ENCODE data around the gene KCTD13. TPM values are rescaled to one million over a fixed set of nuclear protein-coding genes. Genes with fewer than 3 reads are reported as not detected.
"Not testable (repeated sequence)": the region's sequence is repeated elsewhere in the genome, so short reads cannot be mapped to it uniquely, and the experiment has no call there.

Gene KCTD13
- total RNA-seq, result 7.7 and 15.7 TPM in 2 replicates

GRCh38 chr16:29925781-29926710 lies at the start of gene KCTD13:
Gene KCTD13, minus strand, starts transcription at chr16:29926226. Its CDS starts 193 bp downstream, at chr16:29926033.
- peak; percentile 87 for DNase-seq

DNA sequence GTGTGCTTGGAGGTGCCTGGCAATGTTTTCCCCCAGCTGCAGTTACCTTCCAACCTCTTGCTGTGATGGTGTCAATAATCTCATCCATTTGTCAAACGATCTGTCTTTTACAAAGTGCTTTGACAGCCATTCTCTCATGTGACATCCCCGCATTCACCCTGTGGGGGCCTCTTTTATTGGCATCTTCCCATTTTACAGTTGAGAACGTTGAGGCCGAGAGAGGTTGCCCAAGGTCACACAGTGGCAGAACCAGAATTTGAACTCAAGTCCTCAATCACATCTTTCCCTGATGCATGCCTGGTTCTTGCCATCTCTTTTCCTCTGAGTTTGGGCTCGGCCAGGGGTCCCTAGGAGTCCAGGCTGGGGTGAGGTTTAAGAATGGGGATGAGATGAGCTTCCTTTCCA lies 49.1 kb upstream of the KCTD13 start:
- DNase-seq, result no peak

DNA sequence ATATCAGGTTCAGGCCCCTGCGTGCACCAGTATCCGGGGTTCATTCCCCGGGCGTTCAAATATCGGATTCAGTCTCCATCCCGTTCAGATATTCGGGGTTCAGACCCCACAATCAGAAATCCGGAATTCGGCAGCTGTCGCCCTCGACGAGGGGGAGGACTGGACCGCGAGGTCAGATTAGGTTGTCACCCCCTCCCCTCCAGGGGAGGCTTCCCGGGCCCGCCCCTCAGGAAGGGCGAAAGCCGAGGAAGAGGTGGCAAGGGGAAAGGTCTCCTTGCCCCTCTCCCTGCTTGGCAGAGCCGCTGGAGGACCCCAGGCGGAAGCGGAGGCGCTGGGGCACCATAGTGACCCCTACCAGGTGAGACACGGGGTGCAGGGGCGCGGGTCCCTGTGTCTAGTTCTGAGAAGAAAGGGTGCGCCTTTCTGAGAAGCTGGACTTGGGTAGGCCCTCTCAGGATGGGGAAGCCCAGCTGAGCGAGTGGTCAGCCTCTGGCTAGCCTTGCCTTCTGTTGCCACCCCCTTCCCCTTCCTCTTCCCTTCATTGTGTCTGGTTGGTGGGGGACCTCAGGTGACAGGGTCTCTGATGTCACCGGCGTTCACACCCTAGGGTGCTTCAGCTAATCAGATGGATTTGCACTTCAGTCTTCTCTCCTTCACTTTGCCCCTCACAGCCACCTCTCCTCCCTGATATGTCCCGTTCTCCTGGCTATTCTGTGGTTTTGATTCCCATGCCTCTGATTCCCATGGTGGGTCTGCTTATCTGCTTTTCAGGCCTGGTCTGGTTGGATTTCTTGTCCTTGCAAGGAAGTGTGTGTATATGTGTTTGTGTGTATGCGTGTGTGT lies 48.5 kb upstream of the KCTD13 start:
- peak; percentile 91 for DNase-seq

- DNase-seq, result peak; percentile 100
These were observed 47.6 kb upstream of the KCTD13 start, which contains the start of gene TAOK2 for GRCh38 chr16:29973384-29974246. Gene TAOK2, plus strand, starts transcription at chr16:29973868. Its CDS starts 3,905 bp downstream, at chr16:29977773.

GRCh38 chr16:29972992-29973383 lies 47.0 kb upstream of the KCTD13 start:
- no peak for DNase-seq

DNA sequence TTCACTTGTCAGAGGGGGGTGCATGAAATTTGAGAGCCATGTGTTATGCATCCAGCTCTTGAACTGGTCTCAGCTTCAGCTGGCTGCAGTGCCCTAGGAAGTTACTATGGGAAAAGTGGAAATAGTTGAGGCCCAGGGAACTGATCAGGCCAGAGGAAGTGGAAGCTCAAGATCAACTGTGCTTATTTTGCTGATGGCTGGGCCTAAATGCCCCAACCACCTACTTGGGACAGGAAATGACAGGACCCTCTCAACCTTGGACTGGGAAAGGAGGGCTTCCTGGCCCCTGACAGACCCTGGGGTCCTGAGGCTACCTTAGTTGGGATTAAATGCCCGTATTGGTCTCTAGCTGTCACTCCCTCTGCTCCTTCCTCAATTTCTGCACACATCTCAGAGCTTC lies 46.5 kb upstream of the KCTD13 start:
- no peak for DNase-seq

GRCh38 chr16:29971304-29971703 lies 45.3 kb upstream of the KCTD13 start:
- no peak for DNase-seq

DNA sequence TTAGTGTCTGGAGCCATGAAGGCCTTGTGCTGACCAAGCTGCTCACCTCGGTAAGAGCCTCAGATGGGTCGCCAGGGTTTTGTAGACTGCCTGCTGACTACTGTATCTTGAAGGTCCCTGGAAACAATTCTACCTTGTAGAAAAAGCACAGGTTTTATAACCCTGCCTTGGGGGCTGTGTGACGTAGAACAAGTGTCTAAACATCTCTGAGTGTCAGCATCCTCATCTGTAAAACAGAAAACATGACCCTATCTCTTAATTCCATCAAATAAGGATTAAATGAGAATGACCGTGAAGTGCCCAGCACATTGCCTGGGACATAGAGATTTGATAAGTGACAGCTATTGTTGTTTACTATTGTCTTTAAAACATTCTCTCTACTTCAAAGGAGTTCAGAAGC lies 42.2 kb upstream of the KCTD13 start:
- DNase-seq, result no peak

DNA sequence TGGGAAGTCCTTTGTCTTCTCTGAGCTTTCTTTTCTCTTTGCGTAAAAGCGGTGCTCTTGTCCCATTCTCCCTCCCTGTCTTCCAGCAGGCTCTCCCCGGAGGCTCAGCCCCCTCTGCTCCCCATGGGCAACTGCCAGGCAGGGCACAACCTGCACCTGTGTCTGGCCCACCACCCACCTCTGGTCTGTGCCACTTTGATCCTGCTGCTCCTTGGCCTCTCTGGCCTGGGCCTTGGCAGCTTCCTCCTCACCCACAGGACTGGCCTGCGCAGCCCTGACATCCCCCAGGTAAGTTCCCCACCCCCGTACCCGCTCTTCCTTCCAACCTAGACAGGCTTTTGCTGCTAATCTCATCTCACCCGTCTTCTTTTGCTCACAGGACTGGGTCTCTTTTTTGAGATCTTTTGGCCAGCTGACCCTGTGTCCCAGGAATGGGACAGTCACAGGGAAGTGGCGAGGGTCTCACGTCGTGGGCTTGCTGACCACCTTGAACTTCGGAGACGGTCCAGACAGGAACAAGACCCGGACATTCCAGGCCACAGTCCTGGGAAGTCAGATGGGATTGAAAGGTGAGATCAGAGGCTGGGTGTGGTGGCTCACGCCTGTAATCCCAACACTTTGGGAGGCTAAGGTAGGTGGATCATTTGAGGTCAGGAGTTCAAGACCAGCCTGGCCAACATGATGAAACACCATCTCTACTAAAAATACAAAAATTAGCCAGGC lies 37.2 kb upstream of the KCTD13 start:
- no peak for DNase-seq

DNA sequence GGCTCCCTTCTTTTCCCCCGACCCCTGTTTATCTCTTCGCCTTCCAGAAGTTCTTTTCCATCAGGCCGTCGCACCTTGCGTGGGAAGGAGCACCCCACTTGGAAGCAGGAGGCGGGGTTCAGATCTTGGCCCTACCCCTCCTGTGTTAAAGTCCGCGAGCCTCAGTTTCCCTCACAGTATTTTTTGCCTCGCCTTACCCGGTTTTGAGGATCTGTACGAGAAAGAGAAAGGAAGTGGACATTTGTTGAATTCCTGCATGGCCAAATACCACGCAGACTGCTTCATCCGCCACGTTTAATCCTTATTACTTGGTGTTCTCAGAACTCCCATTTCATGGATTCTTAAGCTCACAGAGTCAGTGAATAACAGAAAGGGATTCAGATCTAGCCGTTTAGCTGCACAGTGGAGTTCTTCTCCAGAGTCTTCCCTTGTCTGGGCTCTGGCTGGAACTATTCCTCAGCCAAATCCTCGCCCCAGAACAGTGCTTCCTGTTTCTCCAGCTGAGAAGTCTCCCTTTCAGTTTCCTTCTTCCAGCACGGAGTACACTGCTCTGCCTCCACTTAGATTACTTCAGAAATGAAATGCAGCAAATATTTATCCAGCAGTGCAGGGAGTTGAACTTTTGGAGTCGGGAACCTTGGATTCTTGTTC lies 36.4 kb upstream of the KCTD13 start:
- DNase-seq, result peak; percentile 62

DNA sequence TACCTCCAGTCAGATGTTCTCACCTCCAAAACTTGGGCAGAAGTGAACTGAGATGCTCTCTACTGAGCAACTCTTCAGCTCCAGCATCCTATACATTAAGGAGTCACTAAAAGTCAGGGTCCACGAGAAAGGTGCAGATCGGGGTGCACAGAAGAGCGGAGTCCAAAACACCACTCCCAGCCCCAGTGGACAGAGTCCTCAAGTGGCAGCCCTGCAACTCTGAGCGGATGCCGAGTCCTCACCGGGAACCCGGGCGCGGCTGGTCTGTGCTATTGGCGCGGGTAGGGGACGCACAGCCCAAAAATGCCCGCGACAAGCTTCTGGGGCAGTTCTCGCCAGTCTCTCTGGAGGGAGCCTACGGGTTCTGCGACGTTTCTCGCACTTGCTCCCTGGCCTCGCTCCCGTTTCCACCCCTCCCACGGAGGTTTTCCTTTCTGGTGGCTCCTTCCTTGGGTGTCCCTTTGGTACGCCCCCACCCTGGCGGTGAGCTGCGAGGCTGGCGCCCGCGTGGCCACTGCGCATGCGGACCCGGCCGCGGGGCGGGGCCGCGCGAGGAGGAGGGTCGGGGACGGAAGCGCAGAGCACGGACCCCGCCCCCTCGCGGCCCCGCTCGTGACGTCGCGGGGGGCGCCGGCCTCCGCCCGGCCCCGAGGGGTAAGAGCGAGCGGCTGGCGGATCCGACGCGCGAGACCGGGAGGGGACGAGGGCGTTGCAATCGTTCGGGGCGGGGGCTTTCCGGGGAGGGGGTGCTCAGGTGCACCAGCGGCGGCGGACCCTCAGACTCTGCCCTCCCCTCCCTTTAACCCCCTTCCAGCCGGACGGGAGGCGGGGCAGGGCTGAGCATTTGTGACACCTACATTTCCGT lies 35.7 kb upstream of the KCTD13 start, which contains the start of gene TMEM219:
Gene TMEM219, plus strand, starts transcription at position 601 of the 865 bp plus-strand sequence. CDS start 1,065 bp downstream, outside the sequence.
- peak; percentile 91 for DNase-seq

GRCh38 chr16:29961127-29961478 lies 35.1 kb upstream of the KCTD13 start:
- DNase-seq, result no peak

GRCh38 chr16:29959821-29960220 lies 33.8 kb upstream of the KCTD13 start:
- DNase-seq, result not testable (repeated sequence)

GRCh38 chr16:29959293-29959692 lies 33.3 kb upstream of the KCTD13 start:
- DNase-seq, result no peak

DNA sequence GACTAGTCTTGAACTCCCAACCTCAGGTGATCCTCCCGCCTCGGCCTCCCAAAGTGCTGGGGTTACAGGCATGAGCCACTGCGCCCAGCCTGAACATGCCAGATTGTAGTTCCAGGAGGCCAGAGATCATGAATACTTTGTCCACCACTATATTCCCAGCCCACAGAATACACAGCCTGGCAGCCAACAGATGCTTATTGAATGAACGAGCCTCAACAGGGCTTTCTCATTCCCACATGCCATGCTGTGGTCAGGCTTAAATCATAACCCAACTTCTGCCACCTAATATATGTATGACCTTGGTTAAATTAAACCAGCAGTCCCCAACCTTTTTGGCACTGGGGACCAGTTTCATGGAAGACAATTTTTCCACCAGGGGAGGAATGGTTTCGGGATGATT lies 32.7 kb upstream of the KCTD13 start:
- DNase-seq, result no peak

DNA sequence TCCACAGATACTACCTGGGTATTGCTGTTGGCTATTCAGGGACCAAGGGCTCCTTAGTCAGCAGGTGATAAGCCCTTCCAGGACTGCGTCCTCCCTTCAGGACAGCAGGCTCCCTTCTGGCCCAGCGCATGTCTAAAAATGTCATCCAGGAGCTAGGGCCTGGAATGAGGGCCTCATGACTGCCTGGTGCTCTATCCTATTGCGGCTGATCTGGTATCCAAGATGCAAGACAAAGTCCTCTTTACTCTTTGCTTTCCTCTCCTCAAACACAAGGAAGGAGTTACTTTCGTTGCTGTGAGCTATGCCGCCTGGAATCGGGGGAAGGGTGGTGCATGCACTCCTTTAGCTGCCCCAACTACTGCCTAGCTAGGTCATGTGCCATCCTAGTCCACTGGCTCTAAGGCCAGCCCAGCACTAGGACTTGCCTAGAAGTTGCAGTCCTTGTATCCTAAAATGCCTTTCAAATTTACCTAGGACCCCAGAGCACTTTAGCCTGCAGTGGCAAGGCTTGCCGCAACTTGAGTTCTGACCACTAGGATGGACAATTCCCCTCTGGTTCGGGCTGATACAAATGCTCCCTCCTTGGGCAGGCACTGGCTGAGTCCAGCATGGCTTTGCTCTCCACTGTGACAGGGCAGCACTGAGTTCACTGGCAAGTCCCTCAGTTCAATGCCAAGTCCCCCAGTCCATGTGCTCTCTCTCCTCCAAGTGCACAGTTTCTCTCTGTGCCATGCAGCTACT lies 25.8 kb upstream of the KCTD13 start:
- DNase-seq, result no peak

DNA sequence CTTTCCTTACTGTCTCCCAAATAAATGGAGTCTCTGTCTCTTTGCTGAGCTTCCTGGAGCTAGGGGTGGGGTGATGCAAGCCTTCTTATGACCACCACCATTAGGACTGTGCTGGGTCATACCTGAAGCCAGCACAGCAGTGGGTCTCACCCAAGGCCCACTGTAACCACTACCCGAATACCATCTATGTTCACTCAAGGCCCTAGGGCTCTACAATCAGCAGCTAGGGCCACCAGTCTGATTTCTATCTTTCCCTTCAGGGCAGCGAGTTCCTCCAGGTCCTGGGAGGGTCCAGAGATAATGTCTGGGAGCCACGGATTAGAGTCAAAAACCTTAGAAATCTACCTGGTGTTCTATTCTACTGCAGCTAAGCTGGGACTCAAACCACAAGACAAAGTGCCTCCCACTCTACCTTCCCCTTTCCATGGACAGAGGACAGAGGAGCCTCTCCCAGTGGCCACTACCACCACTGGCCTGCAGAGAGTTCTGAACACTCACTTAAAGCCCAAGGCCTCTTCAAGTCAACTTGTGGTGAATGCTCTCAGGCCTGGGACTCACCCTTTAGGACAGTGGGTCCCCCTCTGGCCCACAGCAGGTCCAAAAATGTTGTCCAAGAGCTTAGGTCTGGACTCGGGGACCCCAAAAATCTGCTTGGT lies 24.9 kb upstream of the KCTD13 start:
- DNase-seq, result no peak

GRCh38 chr16:29947897-29948296 lies 21.9 kb upstream of the KCTD13 start:
- no peak for DNase-seq
